GM21576 (cell line): ENCODE results near the gene PRKAB2.
"Not testable (repeated sequence)": the region's sequence is repeated elsewhere in the genome, so short reads cannot be mapped to it uniquely, and the experiment has no call there.

Experiments
- ATAC-seq: cut with Tn5 transposase; IDR thresholded peaks from one replicate; pipeline ENCODE4 v1.9.1; 2021; ENCODE audit warnings: mild to moderate bottlenecking, moderate library complexity; ENCODE audit not compliant: unreplicated experiment

PRKAB2 gene

GRCh38 chr1:147177611-147178380 is 5.5 kb upstream of the PRKAB2 start:
- ATAC-seq = no peak

GRCh38 chr1:147171399-147172167 is 687 bp downstream of the PRKAB2 start:
- ATAC-seq = no peak

GRCh38 chr1:147169840-147170674 is 2.2 kb downstream of the PRKAB2 start:
- ATAC-seq = no peak

GRCh38 chr1:147169171-147169570 is 3.1 kb downstream of the PRKAB2 start:
- ATAC-seq = no peak

- no peak for ATAC-seq
Observed at GRCh38 chr1:147168626-147169058, 3.6 kb downstream of the PRKAB2 start.

GRCh38 chr1:147167365-147167764 is 4.9 kb downstream of the PRKAB2 start:
- no peak for ATAC-seq

GRCh38 chr1:147163019-147163418 is 9.3 kb downstream of the PRKAB2 start:
- ATAC-seq = no peak

GRCh38 chr1:147162093-147162492 is 10.2 kb downstream of the PRKAB2 start:
- no peak for ATAC-seq

GRCh38 chr1:147157116-147157515 is 15.2 kb downstream of the PRKAB2 start:
- not testable (repeated sequence) for ATAC-seq

- no peak for ATAC-seq
Observed at GRCh38 chr1:147156642-147157041, 15.6 kb downstream of the PRKAB2 start.

GRCh38 chr1:147152772-147153171 is 19.5 kb downstream of the PRKAB2 start:
- no peak for ATAC-seq

GRCh38 chr1:147151244-147151643 is 21.0 kb downstream of the PRKAB2 start:
- no peak for ATAC-seq

GRCh38 chr1:147142886-147143285 is 29.4 kb downstream of the PRKAB2 start:
- ATAC-seq = no peak

GRCh38 chr1:147130721-147131120 is 41.5 kb downstream of the PRKAB2 start:
- ATAC-seq = not testable (repeated sequence)

GRCh38 chr1:147129116-147129873 is 43.0 kb downstream of the PRKAB2 start:
- ATAC-seq = no peak

- ATAC-seq = no peak
Observed at GRCh38 chr1:147124266-147124665, 48.0 kb downstream of the PRKAB2 start.

GRCh38 chr1:147117109-147117508 is 55.2 kb downstream of the PRKAB2 start:
- ATAC-seq = no peak

- no peak for ATAC-seq
Observed at GRCh38 chr1:147115496-147115895, 56.8 kb downstream of the PRKAB2 start.

- ATAC-seq = not testable (repeated sequence)
Observed at GRCh38 chr1:147115079-147115478, 57.2 kb downstream of the PRKAB2 start.

GRCh38 chr1:147114353-147114752 is 57.9 kb downstream of the PRKAB2 start:
- ATAC-seq = not testable (repeated sequence)
